Hepatocyte (in vitro differentiated cells): ENCODE measurements around the gene MNT.

ENCODE experiments used
- EZH2 ChIP-seq: fragments of 200-600 bp; sonication (generic); IDR thresholded peaks from 2 replicates; pipeline ENCODE4 v1.6.1; 2016; ENCODE audit warnings: antibody characterized with exemption, mild to moderate bottlenecking, borderline replicate concordance
- TF ChIP-seq, protein P1 (sequence below): fragments of 200-600 bp; sonication (generic); IDR thresholded peaks from 2 replicates; pipeline ENCODE4 v1.5.1; 2016; ENCODE audit warnings: antibody characterized with exemption, mild to moderate bottlenecking; ENCODE audit not compliant: poor library complexity

DNA sequence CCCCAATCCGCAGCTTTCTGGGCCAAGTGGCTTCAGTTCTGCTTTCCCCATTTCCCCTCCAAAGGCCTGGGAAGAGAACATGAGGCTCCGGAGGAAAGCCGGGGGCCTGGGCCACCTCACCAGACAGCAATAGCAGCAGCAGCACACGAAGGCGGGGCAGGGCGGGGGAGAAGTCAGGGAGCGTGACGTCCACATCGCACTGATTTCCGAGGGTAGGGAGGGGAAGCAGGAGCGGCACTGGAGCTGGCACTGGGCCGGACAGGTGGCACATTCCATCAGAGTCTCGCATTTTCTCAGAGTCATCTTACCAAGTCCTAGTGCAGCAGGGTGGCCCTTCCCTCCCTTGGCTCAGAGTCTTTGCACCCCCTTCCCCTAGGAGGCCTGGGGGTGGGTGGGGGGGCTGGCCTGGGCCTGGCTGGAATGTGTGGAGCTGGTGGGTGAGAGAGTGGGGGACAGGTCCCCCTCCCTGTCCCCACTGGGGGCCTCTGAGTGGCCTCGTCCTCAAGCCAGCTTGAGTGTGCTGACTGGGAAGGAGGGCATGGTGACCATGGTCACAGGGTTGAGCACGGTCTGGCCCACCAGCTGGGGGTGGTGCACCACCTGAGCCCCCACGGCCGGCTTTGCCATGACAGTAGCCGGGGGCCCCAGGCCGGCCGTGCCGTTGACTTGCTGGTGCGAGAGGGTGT lies 14.3 kb downstream of the MNT start:
- TF ChIP-seq, protein P1, sequence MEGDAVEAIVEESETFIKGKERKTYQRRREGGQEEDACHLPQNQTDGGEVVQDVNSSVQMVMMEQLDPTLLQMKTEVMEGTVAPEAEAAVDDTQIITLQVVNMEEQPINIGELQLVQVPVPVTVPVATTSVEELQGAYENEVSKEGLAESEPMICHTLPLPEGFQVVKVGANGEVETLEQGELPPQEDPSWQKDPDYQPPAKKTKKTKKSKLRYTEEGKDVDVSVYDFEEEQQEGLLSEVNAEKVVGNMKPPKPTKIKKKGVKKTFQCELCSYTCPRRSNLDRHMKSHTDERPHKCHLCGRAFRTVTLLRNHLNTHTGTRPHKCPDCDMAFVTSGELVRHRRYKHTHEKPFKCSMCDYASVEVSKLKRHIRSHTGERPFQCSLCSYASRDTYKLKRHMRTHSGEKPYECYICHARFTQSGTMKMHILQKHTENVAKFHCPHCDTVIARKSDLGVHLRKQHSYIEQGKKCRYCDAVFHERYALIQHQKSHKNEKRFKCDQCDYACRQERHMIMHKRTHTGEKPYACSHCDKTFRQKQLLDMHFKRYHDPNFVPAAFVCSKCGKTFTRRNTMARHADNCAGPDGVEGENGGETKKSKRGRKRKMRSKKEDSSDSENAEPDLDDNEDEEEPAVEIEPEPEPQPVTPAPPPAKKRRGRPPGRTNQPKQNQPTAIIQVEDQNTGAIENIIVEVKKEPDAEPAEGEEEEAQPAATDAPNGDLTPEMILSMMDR: no peak
- TF ChIP-seq EZH2: no peak
